ENCODE measurements around the gene WEE1. TPM values are rescaled to one million over a fixed set of nuclear protein-coding genes. Genes with fewer than 3 reads are reported as not detected.

WEE1 gene
- polyA plus RNA-seq, 2 of the 4 experiments (the other 2 are of a cell fraction), result 18.6 to 41.3 TPM

- TF ChIP-seq HMGXB4 (CRISPR knock-in tag; IDR thresholded peaks at IDR 0.05; ENCODE audit: borderline replicate concordance), result no peak
- TF ChIP-seq, protein P1, sequence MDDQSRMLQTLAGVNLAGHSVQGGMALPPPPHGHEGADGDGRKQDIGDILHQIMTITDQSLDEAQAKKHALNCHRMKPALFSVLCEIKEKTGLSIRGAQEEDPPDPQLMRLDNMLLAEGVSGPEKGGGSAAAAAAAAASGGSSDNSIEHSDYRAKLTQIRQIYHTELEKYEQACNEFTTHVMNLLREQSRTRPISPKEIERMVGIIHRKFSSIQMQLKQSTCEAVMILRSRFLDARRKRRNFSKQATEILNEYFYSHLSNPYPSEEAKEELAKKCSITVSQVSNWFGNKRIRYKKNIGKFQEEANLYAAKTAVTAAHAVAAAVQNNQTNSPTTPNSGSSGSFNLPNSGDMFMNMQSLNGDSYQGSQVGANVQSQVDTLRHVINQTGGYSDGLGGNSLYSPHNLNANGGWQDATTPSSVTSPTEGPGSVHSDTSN (IDR thresholded peaks at IDR 0.05), result 0 out of 2 replicates have a peak, but pooled peaks have one; percentile 55
- peak; percentile 36; the same call in 1 of the 2 replicates for TF ChIP-seq NFE2L2 (conservative IDR thresholded peaks at IDR 0.05; ENCODE audit: low read length)
- TF ChIP-seq PHF8 (IDR thresholded peaks at IDR 0.05; ENCODE audit: borderline replicate concordance, low read depth), result no peak
- TF ChIP-seq, protein P2, sequence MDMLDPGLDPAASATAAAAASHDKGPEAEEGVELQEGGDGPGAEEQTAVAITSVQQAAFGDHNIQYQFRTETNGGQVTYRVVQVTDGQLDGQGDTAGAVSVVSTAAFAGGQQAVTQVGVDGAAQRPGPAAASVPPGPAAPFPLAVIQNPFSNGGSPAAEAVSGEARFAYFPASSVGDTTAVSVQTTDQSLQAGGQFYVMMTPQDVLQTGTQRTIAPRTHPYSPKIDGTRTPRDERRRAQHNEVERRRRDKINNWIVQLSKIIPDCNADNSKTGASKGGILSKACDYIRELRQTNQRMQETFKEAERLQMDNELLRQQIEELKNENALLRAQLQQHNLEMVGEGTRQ (IDR thresholded peaks at IDR 0.05), result no peak
- TF ChIP-seq, protein P3, sequence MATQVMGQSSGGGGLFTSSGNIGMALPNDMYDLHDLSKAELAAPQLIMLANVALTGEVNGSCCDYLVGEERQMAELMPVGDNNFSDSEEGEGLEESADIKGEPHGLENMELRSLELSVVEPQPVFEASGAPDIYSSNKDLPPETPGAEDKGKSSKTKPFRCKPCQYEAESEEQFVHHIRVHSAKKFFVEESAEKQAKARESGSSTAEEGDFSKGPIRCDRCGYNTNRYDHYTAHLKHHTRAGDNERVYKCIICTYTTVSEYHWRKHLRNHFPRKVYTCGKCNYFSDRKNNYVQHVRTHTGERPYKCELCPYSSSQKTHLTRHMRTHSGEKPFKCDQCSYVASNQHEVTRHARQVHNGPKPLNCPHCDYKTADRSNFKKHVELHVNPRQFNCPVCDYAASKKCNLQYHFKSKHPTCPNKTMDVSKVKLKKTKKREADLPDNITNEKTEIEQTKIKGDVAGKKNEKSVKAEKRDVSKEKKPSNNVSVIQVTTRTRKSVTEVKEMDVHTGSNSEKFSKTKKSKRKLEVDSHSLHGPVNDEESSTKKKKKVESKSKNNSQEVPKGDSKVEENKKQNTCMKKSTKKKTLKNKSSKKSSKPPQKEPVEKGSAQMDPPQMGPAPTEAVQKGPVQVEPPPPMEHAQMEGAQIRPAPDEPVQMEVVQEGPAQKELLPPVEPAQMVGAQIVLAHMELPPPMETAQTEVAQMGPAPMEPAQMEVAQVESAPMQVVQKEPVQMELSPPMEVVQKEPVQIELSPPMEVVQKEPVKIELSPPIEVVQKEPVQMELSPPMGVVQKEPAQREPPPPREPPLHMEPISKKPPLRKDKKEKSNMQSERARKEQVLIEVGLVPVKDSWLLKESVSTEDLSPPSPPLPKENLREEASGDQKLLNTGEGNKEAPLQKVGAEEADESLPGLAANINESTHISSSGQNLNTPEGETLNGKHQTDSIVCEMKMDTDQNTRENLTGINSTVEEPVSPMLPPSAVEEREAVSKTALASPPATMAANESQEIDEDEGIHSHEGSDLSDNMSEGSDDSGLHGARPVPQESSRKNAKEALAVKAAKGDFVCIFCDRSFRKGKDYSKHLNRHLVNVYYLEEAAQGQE (IDR thresholded peaks at IDR 0.05), result no peak
- peak; percentile 95 for TF ChIP-seq MAFK (IDR thresholded peaks at IDR 0.05; ENCODE audit: partially characterized antibody)
- TF ChIP-seq ZNF302 (CRISPR knock-in tag; IDR thresholded peaks at IDR 0.05), result no peak
- TF ChIP-seq ESRRA (IDR thresholded peaks at IDR 0.05; ENCODE audit: borderline replicate concordance, low read length), result no peak
- peak; percentile 98 for TF ChIP-seq JUNB (IDR thresholded peaks at IDR 0.05)
- peak; percentile 81 for TF ChIP-seq HOXB5 (CRISPR knock-in tag; IDR thresholded peaks at IDR 0.05)
- TF ChIP-seq FOSL2 (IDR thresholded peaks at IDR 0.05), result peak; percentile 96
- peak; percentile 100 for TF ChIP-seq FOSL2 (CRISPR knock-in tag; IDR thresholded peaks at IDR 0.05)
- peak; percentile 86; the same call in 1 of the 2 replicates for TF ChIP-seq GATA3 (IDR thresholded peaks at IDR 0.05; ENCODE audit: borderline replicate concordance)
- peak; percentile 66; the same call in 1 of the 2 replicates for TF ChIP-seq MYC (IDR thresholded peaks at IDR 0.05; ENCODE audit: borderline replicate concordance, low read length)
Measured at GRCh38 chr11:9565822-9566560, 7.5 kb upstream of the WEE1 start (continued).

DNA sequence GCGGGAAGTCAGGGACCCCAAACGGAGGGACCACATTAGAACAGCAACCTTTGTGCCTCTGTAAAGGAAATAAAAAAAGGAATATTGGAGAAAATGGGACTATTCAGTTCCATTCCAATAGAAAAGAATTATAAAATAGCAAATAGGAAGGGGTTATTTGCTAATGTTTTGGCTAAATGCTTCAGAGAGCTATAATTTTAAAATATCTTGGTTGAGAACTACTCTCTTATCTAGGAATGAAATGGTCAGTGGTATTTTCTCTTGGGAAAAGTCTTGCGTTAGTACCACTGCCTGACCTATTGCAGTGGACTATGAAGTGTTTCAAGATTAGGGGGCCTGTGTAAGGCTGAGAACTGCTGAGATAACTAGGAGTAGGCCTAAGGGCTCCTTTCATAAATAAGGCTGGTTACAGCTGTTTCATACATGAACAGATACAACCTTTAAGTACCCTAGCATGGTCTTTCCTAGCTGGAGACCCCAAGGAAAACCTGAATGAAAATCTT is 6.9 kb upstream of the WEE1 start:
- CTCF ChIA-PET, result interaction anchor here (1.1 to 7.2 kb wide), 6 partner anchors 17 to 59 kb away, joined by 3 to 33 read pairs (median 4); no protein-coding TSS in a partner anchor
- ATAC-seq, result no peak

More for the DNA sequence above, 6.9 kb upstream of the WEE1 start:
- Histone ChIP-seq H3K4me3 (0 out of 3 replicates have a peak overlapping the region, but pooled peaks have one; percentile 1), H3K9me3 (no peaks in the 10 kb centered on the region), H3K4me2 (peak overlapping the region; percentile 89), H3K4me1 (peaks cover 58% of the 10 kb centered on the region), H3K27ac (peak overlapping the region; percentile 78 to 83)
- TF ChIP-seq NFE2L2 (conservative IDR thresholded peaks at IDR 0.05; ENCODE audit: low read length), result no peak
- 0 out of 2 replicates have a peak, but pooled peaks have one; percentile 37 for TF ChIP-seq FOSB (CRISPR knock-in tag; IDR thresholded peaks at IDR 0.05)
- DNase-seq (ENCODE audit: low read depth in 1 of 2, low spot score in 1 of 2), result no peak
- FAIRE-seq, result no peak
- POLR2A ChIA-PET, result interaction anchor here (1.0 to 1.3 kb wide), 2 partner anchors 10 to 106 kb away, joined by 3 to 8 read pairs; partner anchors contain the start of gene ZNF143
- 53% methylated on average over 3 of the region's 3 CpGs for WGBS (ENCODE audit: missing lambda C conversion rate)
